GM10847 (cell line): Measurements from ENCODE around the gene PHACTR4.

Source experiments
- POLR2A ChIP-seq: IDR thresholded peaks from 2 replicates; pipeline ENCODE4 v1.6.1; 2011; ENCODE audit not compliant: insufficient read length; ENCODE audit errors: extremely low read depth

Gene PHACTR4

GRCh38 chr1:28421744-28422143 is 52.2 kb downstream of the PHACTR4 start:
- TF ChIP-seq POLR2A, result no peak

DNA sequence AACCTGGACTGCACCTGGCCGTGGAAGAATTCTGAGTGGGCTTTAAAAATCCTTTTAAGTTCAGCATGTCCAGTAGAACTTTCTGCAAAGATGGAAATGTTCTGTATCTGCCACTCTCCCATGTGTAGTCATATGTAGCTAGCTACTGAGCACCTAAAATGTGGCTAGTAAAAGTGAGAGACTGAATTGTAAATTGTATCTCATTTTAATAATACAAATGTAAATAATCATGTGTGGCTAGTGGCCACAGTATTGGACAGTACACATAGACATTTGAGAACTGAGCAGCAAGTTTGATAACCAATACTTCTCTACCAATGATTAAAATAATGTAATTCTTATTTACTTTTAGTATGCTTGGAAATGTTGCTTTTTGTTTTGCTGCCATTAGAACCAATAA is 57.3 kb downstream of the PHACTR4 start:
- TF ChIP-seq POLR2A, result no peak

GRCh38 chr1:28428012-28428411 is 58.5 kb downstream of the PHACTR4 start:
- TF ChIP-seq POLR2A, result no peak

DNA sequence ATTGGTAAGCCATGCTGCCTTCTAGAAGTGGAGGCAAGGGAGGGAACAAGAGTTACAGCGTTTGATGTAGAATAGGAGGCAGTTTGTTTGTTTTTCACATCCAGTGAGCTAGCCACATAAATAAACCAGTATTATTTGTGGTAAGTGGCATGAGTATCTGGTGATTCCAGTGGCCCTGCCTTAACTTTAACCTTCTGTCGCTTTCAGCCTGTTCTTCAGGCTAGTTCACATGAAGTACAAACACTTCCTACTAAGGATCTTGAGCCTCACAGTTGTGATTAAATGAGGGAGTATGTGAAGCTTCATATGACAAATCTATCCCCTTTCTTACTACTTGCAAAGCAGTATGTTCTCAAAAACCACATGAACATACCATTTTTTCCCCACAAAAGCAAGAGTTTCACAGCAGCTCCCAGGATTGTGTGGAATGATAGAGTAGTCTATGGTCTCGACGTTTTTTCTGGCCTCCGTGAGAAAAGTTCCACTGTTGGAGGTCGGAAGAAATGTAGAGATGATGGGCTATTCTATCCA is 59.5 kb downstream of the PHACTR4 start:
- TF ChIP-seq POLR2A, result no peak

- TF ChIP-seq POLR2A, result no peak
Measured at GRCh38 chr1:28436211-28436769, 66.8 kb downstream of the PHACTR4 start.

DNA sequence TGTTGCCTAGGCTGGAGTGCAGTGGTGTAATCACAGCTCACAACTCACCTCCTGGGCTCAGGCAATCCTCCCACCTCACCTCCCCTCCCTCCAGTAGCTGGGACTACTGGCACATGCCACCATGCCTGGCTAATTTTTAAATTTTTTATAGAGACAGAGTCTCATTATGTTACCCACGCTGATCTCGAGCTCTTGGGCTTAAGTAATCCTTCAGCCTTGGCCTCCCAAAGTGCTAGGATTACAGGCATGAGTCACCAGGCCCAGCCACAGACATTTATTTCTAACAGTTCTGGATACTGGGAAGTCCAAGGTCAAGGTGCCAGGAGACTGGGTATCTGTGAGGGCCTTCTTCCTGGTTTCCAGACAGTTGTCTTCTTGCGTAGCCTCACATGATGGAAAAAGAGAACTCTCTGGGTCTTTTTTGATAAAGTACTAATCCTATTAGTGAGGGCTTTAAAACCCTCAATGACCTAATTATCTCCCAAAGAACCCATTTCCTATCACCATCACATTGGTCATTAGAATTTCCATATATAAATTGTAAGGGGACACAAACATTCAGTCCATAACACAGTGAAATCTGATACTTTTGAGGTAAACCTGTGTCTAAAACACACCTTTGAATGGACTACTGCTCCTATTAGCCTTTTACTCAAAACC is 67.9 kb downstream of the PHACTR4 start:
- TF ChIP-seq POLR2A, result no peak

DNA sequence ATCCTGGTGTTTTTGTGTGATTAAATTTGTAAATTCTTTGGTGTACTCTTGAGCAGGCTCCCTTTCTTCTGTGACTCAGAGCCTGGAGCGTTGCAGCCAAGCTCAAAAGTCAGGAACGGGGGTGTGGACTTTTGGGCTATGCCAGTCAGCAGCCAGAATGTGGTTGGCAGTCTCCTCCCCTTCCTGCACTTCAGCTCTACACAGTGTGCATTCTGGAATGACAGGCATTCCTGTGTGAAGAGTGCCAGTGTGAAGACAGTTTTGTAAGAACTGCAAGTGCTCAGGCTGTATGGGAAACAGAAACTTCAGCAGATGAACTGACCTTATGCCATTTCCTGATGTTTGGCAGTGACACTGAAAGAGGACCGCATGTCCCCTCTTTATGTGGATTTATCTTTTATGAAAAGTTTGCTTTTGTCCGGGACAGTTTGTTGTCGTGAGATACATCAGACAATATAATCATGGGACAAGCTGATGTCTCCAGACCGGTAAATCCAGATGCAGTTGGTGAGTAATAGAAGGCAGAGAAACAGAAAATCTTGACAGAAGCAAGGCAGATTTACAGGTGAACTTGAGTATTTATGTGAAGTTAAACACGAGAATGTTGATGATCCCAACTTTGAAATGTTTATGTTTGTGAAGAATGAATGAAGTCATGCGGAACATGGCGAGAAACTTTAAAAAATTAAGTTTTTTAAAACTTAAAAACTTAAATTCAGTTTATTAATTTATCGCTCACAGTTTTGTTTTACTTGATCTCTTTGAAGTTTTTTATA is 68.6 kb downstream of the PHACTR4 start:
- no peak for TF ChIP-seq POLR2A

- TF ChIP-seq POLR2A, result no peak
Measured at GRCh38 chr1:28439320-28439719, 69.8 kb downstream of the PHACTR4 start.

- TF ChIP-seq POLR2A, result no peak
Measured at GRCh38 chr1:28441674-28442073, 72.1 kb downstream of the PHACTR4 start.

- TF ChIP-seq POLR2A, result no peak
Measured at GRCh38 chr1:28443550-28443949, 74.0 kb downstream of the PHACTR4 start.

DNA sequence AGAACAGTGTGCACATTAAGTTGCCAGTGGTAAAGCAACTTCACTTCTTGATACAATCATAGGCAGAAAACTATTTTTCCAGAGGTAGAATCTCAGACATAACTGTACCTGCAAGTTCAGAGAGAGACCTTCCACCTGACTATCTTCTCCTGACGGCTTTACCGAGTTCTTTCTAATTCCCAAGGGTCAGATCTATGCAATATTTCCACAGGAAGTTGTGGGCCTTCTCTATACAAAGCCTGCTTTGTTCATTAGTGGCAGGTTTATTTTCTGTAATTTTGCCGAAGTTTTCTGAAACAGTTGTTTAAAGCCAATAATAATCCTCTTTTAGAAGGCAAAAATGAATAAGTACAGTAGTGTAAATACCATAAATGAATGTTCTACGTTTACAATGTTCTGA is 78.1 kb downstream of the PHACTR4 start:
- TF ChIP-seq POLR2A, result no peak

DNA sequence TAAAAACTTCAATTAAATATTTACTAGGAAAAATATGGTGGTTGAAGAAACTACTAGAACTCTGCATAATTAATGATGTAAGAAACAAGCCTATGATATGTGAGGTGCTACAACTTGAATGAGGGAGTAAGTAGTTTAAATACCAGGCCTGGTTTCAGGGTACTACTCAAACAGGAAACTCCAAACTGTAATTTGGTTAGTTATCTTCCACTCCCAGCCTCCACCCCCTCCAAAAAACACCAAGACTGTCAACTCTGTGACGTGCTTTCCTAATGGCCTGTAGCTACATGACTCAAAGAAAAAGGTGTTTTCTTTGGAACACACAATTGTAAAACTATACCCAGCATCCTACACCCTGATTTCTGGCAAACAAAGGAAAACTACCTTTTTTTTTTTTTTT is 80.4 kb downstream of the PHACTR4 start:
- TF ChIP-seq POLR2A, result no peak

- no peak for TF ChIP-seq POLR2A
Measured at GRCh38 chr1:28450561-28450960, 81.0 kb downstream of the PHACTR4 start.

DNA sequence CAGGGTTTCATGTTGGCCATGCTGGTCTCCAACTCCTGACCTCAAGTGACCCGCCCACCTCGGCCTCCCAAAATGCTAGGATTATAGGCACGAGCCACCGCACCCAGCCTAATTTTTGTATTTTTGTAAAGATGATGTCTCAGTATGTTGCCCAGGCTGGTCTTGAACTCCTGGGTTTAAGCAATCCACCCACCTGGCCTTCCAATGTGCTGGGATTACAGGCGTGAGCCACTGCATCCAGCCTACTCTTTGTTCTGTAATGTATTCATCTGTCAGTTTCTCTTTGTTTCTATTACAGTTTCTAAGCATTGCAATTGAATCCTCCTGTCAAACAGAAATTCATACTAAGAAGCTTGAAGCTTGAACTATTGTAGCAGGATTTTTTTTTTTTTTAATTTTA is 81.5 kb downstream of the PHACTR4 start:
- TF ChIP-seq POLR2A, result no peak

- no peak for TF ChIP-seq POLR2A
Measured at GRCh38 chr1:28456078-28456477, 86.5 kb downstream of the PHACTR4 start.

DNA sequence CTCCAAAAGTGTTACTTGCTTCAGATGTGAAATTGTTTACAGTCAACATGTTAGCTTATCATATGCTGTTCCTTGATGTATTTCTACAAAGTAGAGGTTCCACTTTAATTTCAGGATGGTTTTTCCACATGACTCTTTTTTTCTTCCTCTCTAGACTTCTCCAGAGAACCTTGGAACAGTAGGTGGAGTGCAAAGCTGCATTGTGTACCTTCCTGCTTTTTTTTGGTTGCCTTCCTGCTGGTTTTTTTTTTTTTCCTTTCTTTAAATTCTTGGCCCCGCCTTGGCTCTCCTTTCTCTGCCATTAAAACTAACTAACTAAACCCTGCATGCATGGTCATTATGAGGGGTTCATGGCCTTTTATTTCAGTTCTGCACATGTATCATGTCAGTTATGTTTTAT is 88.1 kb downstream of the PHACTR4 start:
- no peak for TF ChIP-seq POLR2A
